IMR-90 (cell line): ENCODE measurements around the gene FUCA2. TPM values are rescaled to one million over a fixed set of nuclear protein-coding genes. Genes with fewer than 3 reads are reported as not detected.

Experiments
- ATAC-seq: fragments of 200-7000 bp; cut with Tn5 transposase; 2 replicates; pipeline ENCODE4 v1.9.1; 2020; ENCODE audit warnings: low read depth, mild to moderate bottlenecking, moderate library complexity
- BruUV-seq: library from RNA; stranded (reverse); fragments of 400-500 nt; replicated peaks from 2 replicates; lab custom pipeline; 2021; lab: Mats Ljungman, UMichigan
- CTCF ChIA-PET: fragments of 300-600 bp; formaldehyde crosslinking; extraction: SDS; loops from one replicate; lab custom pipeline; 2021; ENCODE audit warnings: antibody characterized with exemption; lab: Yijun Ruan, JAX
- POLR2A ChIA-PET: fragments of 300-600 bp; sonication (Branson Sonifier 250); formaldehyde crosslinking; loops from one replicate; lab custom pipeline; 2022; ENCODE audit warnings: antibody characterized with exemption; ENCODE audit not compliant: unreplicated experiment; lab: Charles Lee
- DNase-seq: peaks from one replicate; pipeline ENCODE4 v3.0.0; 2013
- H2AFZ ChIP-seq: replicated peaks from 2 replicates; pipeline ENCODE3; 2013; ENCODE audit warnings: low read length, mild to moderate bottlenecking; ENCODE audit not compliant: poor library complexity
- H2AK5ac ChIP-seq: 2 replicates; pipeline ENCODE4 v1.6.1; 2013; ENCODE audit warnings: low read depth, low read length, inconsistent platforms
- H2AK9ac ChIP-seq: replicated peaks from 2 replicates; pipeline ENCODE3; 2013; ENCODE audit warnings: mild to moderate bottlenecking, low read depth, low read length, moderate library complexity; ENCODE audit not compliant: poor library complexity
- H2BK120ac ChIP-seq: 2 replicates; pipeline ENCODE4 v1.6.1; 2013; ENCODE audit warnings: low read depth, low read length, inconsistent platforms
- H2BK15ac ChIP-seq: 3 replicates; pipeline ENCODE4 v1.6.1; 2013; ENCODE audit warnings: low read depth, low read length, inconsistent platforms
- H2BK20ac ChIP-seq: 2 replicates; pipeline ENCODE4 v1.6.1; 2013; ENCODE audit warnings: low read depth, mild to moderate bottlenecking, inconsistent platforms, low read length, moderate library complexity
- H2BK5ac ChIP-seq: 2 replicates; pipeline ENCODE4 v1.6.1; 2013; ENCODE audit warnings: mild to moderate bottlenecking, low read depth, low read length, inconsistent platforms; ENCODE audit not compliant: poor library complexity, severe bottlenecking
- H3K14ac ChIP-seq: replicated peaks from 2 replicates; pipeline ENCODE4 v1.6.1; 2013; ENCODE audit warnings: low read depth, low read length, inconsistent platforms
- H3K18ac ChIP-seq: 2 replicates; pipeline ENCODE4 v1.6.1; 2013; ENCODE audit warnings: low read depth, low read length, control low read depth
- H3K23ac ChIP-seq: 2 replicates; pipeline ENCODE4 v1.6.1; 2013; ENCODE audit warnings: low read depth, low read length, inconsistent platforms
- H3K27ac ChIP-seq: 2 replicates; pipeline ENCODE4 v1.5.1; 2013; ENCODE audit warnings: mild to moderate bottlenecking, control low read depth, low read length; ENCODE audit not compliant: insufficient read depth
- H3K27me3 ChIP-seq: 2 replicates; pipeline ENCODE4 v1.6.1; 2013; ENCODE audit warnings: low read length; ENCODE audit not compliant: control insufficient read depth, insufficient read depth
- H3K36me3 ChIP-seq: 2 replicates; pipeline ENCODE4 v1.6.1; 2013; ENCODE audit warnings: low read length, mixed read lengths; ENCODE audit not compliant: control insufficient read depth, insufficient read depth
- H3K4ac ChIP-seq: 2 replicates; pipeline ENCODE4 v1.6.1; 2013; ENCODE audit warnings: low read depth, low read length, inconsistent platforms
- H3K4me1 ChIP-seq: 2 replicates; pipeline ENCODE4 v1.6.1; 2013; ENCODE audit warnings: low read length, mixed read lengths; ENCODE audit not compliant: control insufficient read depth, insufficient read depth
- H3K4me2 ChIP-seq: 2 replicates; pipeline ENCODE4 v1.6.1; 2013; ENCODE audit warnings: low read depth, mild to moderate bottlenecking, control low read depth, low read length, moderate library complexity
- H3K4me3 ChIP-seq: 2 replicates; pipeline ENCODE4 v1.5.1; 2013; ENCODE audit warnings: low read depth, mild to moderate bottlenecking, control low read depth, low read length, moderate library complexity; ENCODE audit not compliant: insufficient read depth
- H3K56ac ChIP-seq: 2 replicates; pipeline ENCODE4 v1.6.1; 2013; ENCODE audit warnings: low read length, inconsistent platforms; ENCODE audit not compliant: insufficient read depth; ENCODE audit errors: extremely low read depth
- H3K79me1 ChIP-seq, 2 experiments: 2 replicates each; pipeline ENCODE4 v1.6.1; 2013; ENCODE audit warnings: low read length in 2 of 2, inconsistent platforms in 1 of 2, low read depth in 1 of 2
- H3K9ac ChIP-seq: 2 replicates; pipeline ENCODE4 v1.6.1; 2013; ENCODE audit warnings: low read depth, low read length, control low read depth
- H3K9me1 ChIP-seq: 2 replicates; pipeline ENCODE4 v1.6.1; 2013; ENCODE audit warnings: low read length, inconsistent platforms; ENCODE audit not compliant: insufficient read depth
- H3K9me3 ChIP-seq: 2 replicates; pipeline ENCODE4 v1.6.1; 2013; ENCODE audit warnings: low read length; ENCODE audit not compliant: control insufficient read depth, insufficient read depth
- H4K20me1 ChIP-seq: 2 replicates; pipeline ENCODE4 v1.6.1; 2013; ENCODE audit warnings: low read length, inconsistent platforms; ENCODE audit not compliant: insufficient read depth
- H4K5ac ChIP-seq: 2 replicates; pipeline ENCODE4 v1.6.1; 2013; ENCODE audit warnings: mild to moderate bottlenecking, low read depth, low read length, control low read depth
- H4K8ac ChIP-seq, 2 experiments: 2 replicates each; pipeline ENCODE4 v1.6.1; 2013; ENCODE audit warnings: low read depth in 2 of 2, low read length in 2 of 2, control low read depth in 1 of 2, inconsistent platforms in 1 of 2
- H4K91ac ChIP-seq: 2 replicates; pipeline ENCODE4 v1.6.1; 2013; ENCODE audit warnings: low read depth, low read length, inconsistent platforms; ENCODE audit not compliant: insufficient read depth
- BHLHE40 ChIP-seq: fragments of 150-350 bp; IDR thresholded peaks from 2 replicates; pipeline ENCODE4 v1.6.1; 2016; ENCODE audit warnings: mild to moderate bottlenecking, low read depth, low read length
- CTCF ChIP-seq: conservative IDR thresholded peaks from 2 replicates; pipeline ENCODE4 v1.5.1; 2012; ENCODE audit warnings: mild to moderate bottlenecking, low read depth, low read length, improper control_type of control experiment
- MAZ ChIP-seq: IDR thresholded peaks from 2 replicates; pipeline ENCODE4 v1.6.1; 2012; ENCODE audit warnings: low read depth, mild to moderate bottlenecking, low read length, improper control_type of control experiment, moderate library complexity, borderline replicate concordance
- RAD21 ChIP-seq: IDR thresholded peaks from 2 replicates; pipeline ENCODE4 v1.6.1; 2012; ENCODE audit warnings: low read length, improper control_type of control experiment
- SMC3 ChIP-seq: fragments of 150-350 bp; IDR thresholded peaks from 2 replicates; pipeline ENCODE4 v1.6.1; 2016; ENCODE audit warnings: low read depth, mild to moderate bottlenecking, antibody characterized with exemption, low read length, moderate library complexity
- WGBS, 2 experiments: methylation state at CpG; one replicate each; pipeline versions ENCODE4 v1.1.5 to v1.1.7; 2013; ENCODE audit warnings: missing lambda C conversion rate in 2 of 2; ENCODE audit not compliant: insufficient read length in 1 of 2; ENCODE audit errors: extremely low coverage in 2 of 2; 5-methylcytosine and 5-hydroxymethylcytosine counted together
- dilution Hi-C: fragments of 300-500 bp; cut with HindIII; formaldehyde crosslinking; loops from one replicate; pipeline ENCODE4 v1.14.3; 2018; ENCODE audit warnings: low sequenced_read_pairs; ENCODE audit not compliant: unreplicated experiment
- in situ Hi-C: fragments of 300-500 bp; cut with MboI; formaldehyde crosslinking; loops from 3 replicates; pipeline ENCODE4 v1.14.3; 2019; ENCODE audit warnings: low sequenced_read_pairs, inconsistent platforms, mixed read lengths
- intact Hi-C: fragments of 100-400 bp; cut with micrococcal nuclease; formaldehyde crosslinking; loops from 2 replicates; pipeline ENCODE4 v1.10.0; 2022
- polyA plus RNA-seq, 3 experiments: library from polyadenylated mRNA; depleted of rRNA; stranded (reverse); fragments of >200 nt; gene quantifications; 2 replicates each; pipeline ENCODE4 v1.2.3, GENCODE V29; 2012; ENCODE audit warnings: low replicate concordance in 1 of 3
- total RNA-seq: library from RNA; depleted of rRNA; stranded (reverse); fragments of >200 nt; gene quantifications from 2 replicates; pipeline ENCODE4 v1.2.3, GENCODE V29; 2012

The FUCA2 gene
- total and polyA plus RNA-seq, 2 of the 4 experiments (the other 2 are of a cell fraction) = 44.1 to 47.4 TPM

- H3K27me3 ChIP-seq = peaks cover 4% of the 10 kb centered on the region; the same call in 1 of the 2 replicates
- H3K9me1 ChIP-seq = no peaks in the 10 kb centered on the region
- H2BK120ac ChIP-seq = peak overlapping the region; percentile 33
- no TSS peak for BruUV-seq
- peaks cover 3% of the 10 kb centered on the region; the same call in 1 of the 2 replicates for H3K4me1 ChIP-seq
- DNase-seq = peak; percentile 63
- H2BK15ac ChIP-seq = no peak overlapping the region
- in situ Hi-C loops = no loop called here
- H3K79me1 ChIP-seq = peaks cover 12 to 29% of the 10 kb centered on the region in 2 experiments
- no peak overlapping the region for H2AK5ac ChIP-seq
- peak overlapping the region; percentile 38 for H3K4ac ChIP-seq
- peak overlapping the region; percentile 24 for H4K91ac ChIP-seq
- H3K27ac ChIP-seq = peak overlapping the region; percentile 57
- WGBS, 2 experiments = 3% methylated on average over 15 of the region's 103 CpGs; no CpG with 5 or more reads in 1 of the 2 experiments
- H3K4me2 ChIP-seq = peak overlapping the region; percentile 95
- peak overlapping the region; percentile 46 for H3K4me3 ChIP-seq
- H4K8ac ChIP-seq = peak overlapping the region; percentile 15 to 82; a peak in 3 of 4 replicates
- H2AFZ ChIP-seq = peak overlapping the region; percentile 94
- TF ChIP-seq CTCF (peak; percentile 53), SMC3 (0 out of 2 replicates have a peak, but pooled peaks have one; percentile 17), MAZ (0 out of 2 replicates have a peak, but pooled peaks have one; percentile 26), RAD21 (peak; percentile 34; the same call in 1 of the 2 replicates), BHLHE40 (no peak)
- H3K9me3 ChIP-seq = no peaks in the 10 kb centered on the region
- H2AK9ac ChIP-seq = peak overlapping the region; percentile 80
- dilution Hi-C loops = no loop called here
- ChIA-PET CTCF (interaction anchor here (0.6 to 0.8 kb wide), 3 partner anchors 22 to 891 kb away, joined by 3 read pairs; no protein-coding TSS in a partner anchor), POLR2A (no interaction called here)
- peak overlapping the region; percentile 61; the same call in 1 of the 2 replicates for H4K5ac ChIP-seq
- peak overlapping the region; percentile 83; the same call in 1 of the 2 replicates for H3K14ac ChIP-seq
- peak overlapping the region; percentile 66 for H3K9ac ChIP-seq
- H4K20me1 ChIP-seq = no peaks in the 10 kb centered on the region
- peak overlapping the region; percentile 68 for H3K23ac ChIP-seq
- peak overlapping the region; percentile 27; the same call in 1 of the 2 replicates for H3K18ac ChIP-seq
- H3K56ac ChIP-seq = peak overlapping the region; percentile 8; the same call in 1 of the 2 replicates
- H3K36me3 ChIP-seq = no peaks in the 10 kb centered on the region
- H2BK20ac ChIP-seq = no peak overlapping the region
- intact Hi-C loops = no loop called here
- peak overlapping the region; percentile 1 for H2BK5ac ChIP-seq
- peak; percentile 83 for ATAC-seq
Observed at GRCh38 chr6:143536866-143537691, 25.6 kb upstream of the FUCA2 start.
